GM21576 (cell line): ENCODE measurements around the gene POLDIP3.

Source experiments
- ATAC-seq: cut with Tn5 transposase; IDR thresholded peaks from one replicate; pipeline ENCODE4 v1.9.1; 2021; ENCODE audit warnings: mild to moderate bottlenecking, moderate library complexity; ENCODE audit not compliant: unreplicated experiment

Gene POLDIP3

GRCh38 chr22:42642806-42643633, 28.3 kb upstream of the POLDIP3 start:
- no peak for ATAC-seq

- ATAC-seq = no peak
Observed at GRCh38 chr22:42641801-42642413, 27.2 kb upstream of the POLDIP3 start.

GRCh38 chr22:42639541-42640241, 25.0 kb upstream of the POLDIP3 start:
- ATAC-seq = no peak

GRCh38 chr22:42637555-42637954, 22.9 kb upstream of the POLDIP3 start:
- no peak for ATAC-seq

GRCh38 chr22:42636506-42636905, 21.8 kb upstream of the POLDIP3 start:
- ATAC-seq = no peak

GRCh38 chr22:42635531-42635930, 20.8 kb upstream of the POLDIP3 start:
- ATAC-seq = no peak

- no peak for ATAC-seq
Observed at GRCh38 chr22:42633013-42633412, 18.3 kb upstream of the POLDIP3 start.

- ATAC-seq = no peak
Observed at GRCh38 chr22:42632096-42632495, 17.4 kb upstream of the POLDIP3 start.

GRCh38 chr22:42630901-42631602, 16.4 kb upstream of the POLDIP3 start:
- no peak for ATAC-seq

- no peak for ATAC-seq
Observed at GRCh38 chr22:42630211-42630610, 15.5 kb upstream of the POLDIP3 start.

- ATAC-seq = no peak
Observed at GRCh38 chr22:42627981-42628380, 13.3 kb upstream of the POLDIP3 start.

GRCh38 chr22:42626951-42627625, 12.4 kb upstream of the POLDIP3 start:
- ATAC-seq = no peak

GRCh38 chr22:42626431-42626830, 11.7 kb upstream of the POLDIP3 start:
- ATAC-seq = no peak

- no peak for ATAC-seq
Observed at GRCh38 chr22:42625416-42625815, 10.7 kb upstream of the POLDIP3 start.

GRCh38 chr22:42624551-42625106, 9.9 kb upstream of the POLDIP3 start:
- no peak for ATAC-seq

- no peak for ATAC-seq
Observed at GRCh38 chr22:42623756-42624441, 9.2 kb upstream of the POLDIP3 start.

- ATAC-seq = no peak
Observed at GRCh38 chr22:42623301-42623751, 8.6 kb upstream of the POLDIP3 start.

GRCh38 chr22:42622061-42622710, 7.5 kb upstream of the POLDIP3 start:
- ATAC-seq = no peak

- ATAC-seq = no peak
Observed at GRCh38 chr22:42621505-42622002, 6.9 kb upstream of the POLDIP3 start.
